H9 (cell line): ENCODE results near the gene SAMHD1. TPM values are rescaled to one million over a fixed set of nuclear protein-coding genes. Genes with fewer than 3 reads are reported as not detected.
A peak's percentile ranks its signal among the peaks of the same experiment; 100 is the strongest.

Experiments used
- DNase-seq: peaks from one replicate; pipeline ENCODE4 v3.0.0-alpha.2; 2017
- H2AFZ ChIP-seq: one replicate; pipeline ENCODE4 v1.6.1; 2013; ENCODE audit warnings: mild to moderate bottlenecking, low read length, control low read depth, moderate library complexity
- H2AK5ac ChIP-seq: 2 replicates; pipeline ENCODE4 v1.6.1; 2013; ENCODE audit warnings: low read length, control low read depth, mixed read lengths; ENCODE audit not compliant: insufficient read length
- H2BK120ac ChIP-seq: one replicate; pipeline ENCODE4 v1.6.1; 2013; ENCODE audit warnings: low read depth, mild to moderate bottlenecking, low read length, control low read depth, inconsistent platforms; ENCODE audit not compliant: poor library complexity, severe bottlenecking
- H2BK12ac ChIP-seq: 2 replicates; pipeline ENCODE4 v1.6.1; 2013; ENCODE audit warnings: low read length, control low read depth, mixed read lengths, low read depth; ENCODE audit not compliant: insufficient read length
- H2BK15ac ChIP-seq: 2 replicates; pipeline ENCODE4 v1.6.1; 2013; ENCODE audit warnings: low read depth, low read length, control low read depth
- H2BK20ac ChIP-seq: one replicate; pipeline ENCODE4 v1.6.1; 2013; ENCODE audit warnings: low read depth, mild to moderate bottlenecking, low read length, control low read depth, inconsistent platforms; ENCODE audit not compliant: poor library complexity, severe bottlenecking
- H2BK5ac ChIP-seq: 2 replicates; pipeline ENCODE4 v1.6.1; 2013; ENCODE audit warnings: low read length, control low read depth, mixed read lengths; ENCODE audit not compliant: insufficient read length
- H3K14ac ChIP-seq: 2 replicates; pipeline ENCODE4 v1.6.1; 2013; ENCODE audit warnings: low read length, control low read depth; ENCODE audit not compliant: insufficient read depth
- H3K18ac ChIP-seq: 2 replicates; pipeline ENCODE4 v1.6.1; 2013; ENCODE audit warnings: low read depth, mild to moderate bottlenecking, mixed read lengths, low read length, control low read depth; ENCODE audit not compliant: insufficient read length
- H3K23ac ChIP-seq: 2 replicates; pipeline ENCODE4 v1.6.1; 2013; ENCODE audit warnings: low read length, control low read depth, mixed read lengths, low read depth; ENCODE audit not compliant: insufficient read length
- H3K23me2 ChIP-seq: 2 replicates; pipeline ENCODE4 v1.6.1; 2013; ENCODE audit warnings: low read depth, mild to moderate bottlenecking, mixed read lengths, low read length, control low read depth; ENCODE audit not compliant: insufficient read length, poor library complexity, severe bottlenecking
- H3K27ac ChIP-seq: 2 replicates; pipeline ENCODE4 v1.5.1; 2013; ENCODE audit warnings: low read length, control low read depth, mixed read lengths, low read depth; ENCODE audit not compliant: insufficient read length
- H3K27me3 ChIP-seq: 2 replicates; pipeline ENCODE4 v1.6.1; 2013; ENCODE audit warnings: low read length, control low read depth, inconsistent platforms; ENCODE audit not compliant: insufficient read depth
- H3K4ac ChIP-seq: 2 replicates; pipeline ENCODE4 v1.6.1; 2013; ENCODE audit warnings: low read depth, mild to moderate bottlenecking, control low read depth, inconsistent platforms, low read length, moderate library complexity
- H3K4me1 ChIP-seq: 2 replicates; pipeline ENCODE4 v1.6.1; 2013; ENCODE audit warnings: low read length, control low read depth, inconsistent platforms; ENCODE audit not compliant: insufficient read depth
- H3K4me2 ChIP-seq: 2 replicates; pipeline ENCODE4 v1.6.1; 2013; ENCODE audit warnings: low read length, control low read depth, mixed read lengths; ENCODE audit not compliant: insufficient read length, insufficient read depth
- H3K56ac ChIP-seq: 2 replicates; pipeline ENCODE4 v1.6.1; 2013; ENCODE audit warnings: low read depth, mild to moderate bottlenecking, mixed read lengths, low read length, control low read depth; ENCODE audit not compliant: insufficient read length
- H3K79me1 ChIP-seq: 2 replicates; pipeline ENCODE4 v1.6.1; 2013; ENCODE audit warnings: low read depth, mild to moderate bottlenecking, moderate library complexity, low read length, control low read depth, inconsistent platforms; ENCODE audit not compliant: insufficient read depth, poor library complexity, severe bottlenecking
- H3K79me2 ChIP-seq: 2 replicates; pipeline ENCODE4 v1.6.1; 2013; ENCODE audit warnings: low read length, control low read depth, inconsistent platforms; ENCODE audit not compliant: insufficient read depth
- H3K9ac ChIP-seq: 2 replicates; pipeline ENCODE4 v1.6.1; 2013; ENCODE audit warnings: low read length, control low read depth, mixed read lengths; ENCODE audit not compliant: insufficient read length; ENCODE audit errors: extremely low read depth
- H3K9me3 ChIP-seq: one replicate; pipeline ENCODE4 v1.6.1; 2013; ENCODE audit warnings: low read depth, low read length, inconsistent platforms; ENCODE audit not compliant: control insufficient read depth
- H3T11ph ChIP-seq: one replicate; pipeline ENCODE4 v1.6.1; 2013; ENCODE audit warnings: mild to moderate bottlenecking, low read length, control low read depth, inconsistent platforms
- H4K20me1 ChIP-seq: one replicate; pipeline ENCODE4 v1.6.1; 2013; ENCODE audit not compliant: control insufficient read depth, insufficient read length, insufficient read depth
- H4K5ac ChIP-seq: 2 replicates; pipeline ENCODE4 v1.6.1; 2013; ENCODE audit warnings: low read depth, mild to moderate bottlenecking, mixed read lengths, low read length, control low read depth; ENCODE audit not compliant: insufficient read length
- H4K8ac ChIP-seq: replicated peaks from 2 replicates; pipeline ENCODE4 v1.6.1; 2013; ENCODE audit warnings: low read length, control low read depth, mixed read lengths, low read depth; ENCODE audit not compliant: insufficient read length
- H4K91ac ChIP-seq: 2 replicates; pipeline ENCODE4 v1.6.1; 2013; ENCODE audit warnings: low read depth, mild to moderate bottlenecking, moderate library complexity, mixed read lengths, low read length, control low read depth; ENCODE audit not compliant: insufficient read length
- H3K27ac Mint-ChIP-seq, 3 experiments: 2 replicates in 2 of 3; 3 replicates in 1 of 3; pipeline ENCODE4 v1.8.0; 2020 to 2021; ENCODE audit warnings: mixed read lengths in 3 of 3, mild to moderate bottlenecking in 1 of 3, moderate library complexity in 1 of 3
- H3K27me3 Mint-ChIP-seq: 2 replicates; pipeline ENCODE4 v1.8.0; 2021; ENCODE audit warnings: low read depth, mild to moderate bottlenecking, moderate library complexity, mixed read lengths
- H3K36me3 Mint-ChIP-seq, 3 experiments: 2 replicates in 2 of 3; 3 replicates in 1 of 3; pipeline ENCODE4 v1.8.0; 2020 to 2021; ENCODE audit warnings: low read depth in 3 of 3, mixed read lengths in 3 of 3; ENCODE audit not compliant: insufficient read depth in 1 of 3
- H3K4me1 Mint-ChIP-seq, 2 experiments: 2 replicates each; pipeline ENCODE4 v1.8.0; 2020; ENCODE audit warnings: mixed read lengths in 2 of 2
- H3K4me3 Mint-ChIP-seq, 2 experiments: 2 replicates in 1 of 2; 3 replicates in 1 of 2; pipeline ENCODE4 v1.8.0; 2020 to 2021; ENCODE audit warnings: mild to moderate bottlenecking in 2 of 2, mixed read lengths in 2 of 2, moderate library complexity in 1 of 2
- H3K9me3 Mint-ChIP-seq, 2 experiments: 2 replicates in 1 of 2; 3 replicates in 1 of 2; pipeline ENCODE4 v1.8.0; 2020; ENCODE audit warnings: mild to moderate bottlenecking in 2 of 2, mixed read lengths in 2 of 2, moderate library complexity in 1 of 2
- WGBS: extraction: QIAGEN DNeasy Blood & Tissue Kit; methylation state at CpG from one replicate; pipeline ENCODE4 v1.1.7; 2013; ENCODE audit warnings: missing lambda C conversion rate, low lambda C conversion rate, mixed read lengths; ENCODE audit not compliant: insufficient read length; ENCODE audit errors: extremely low coverage; 5-methylcytosine and 5-hydroxymethylcytosine counted together
- total RNA-seq: library from RNA; stranded (reverse); gene quantifications from 2 replicates; pipeline ENCODE4 v1.2.1, GENCODE V29; 2021
- TF ChIP-seq, protein P1 (sequence below): fragments of 200-600 bp; sonication (generic); conservative IDR thresholded peaks from 3 replicates; pipeline ENCODE4 v1.8.0; 2021; ENCODE audit warnings: antibody characterized with exemption, mild to moderate bottlenecking

SAMHD1 gene
- total RNA-seq, 1 experiment from 2014 or later = 53.1 TPM

- TF ChIP-seq, protein P1, sequence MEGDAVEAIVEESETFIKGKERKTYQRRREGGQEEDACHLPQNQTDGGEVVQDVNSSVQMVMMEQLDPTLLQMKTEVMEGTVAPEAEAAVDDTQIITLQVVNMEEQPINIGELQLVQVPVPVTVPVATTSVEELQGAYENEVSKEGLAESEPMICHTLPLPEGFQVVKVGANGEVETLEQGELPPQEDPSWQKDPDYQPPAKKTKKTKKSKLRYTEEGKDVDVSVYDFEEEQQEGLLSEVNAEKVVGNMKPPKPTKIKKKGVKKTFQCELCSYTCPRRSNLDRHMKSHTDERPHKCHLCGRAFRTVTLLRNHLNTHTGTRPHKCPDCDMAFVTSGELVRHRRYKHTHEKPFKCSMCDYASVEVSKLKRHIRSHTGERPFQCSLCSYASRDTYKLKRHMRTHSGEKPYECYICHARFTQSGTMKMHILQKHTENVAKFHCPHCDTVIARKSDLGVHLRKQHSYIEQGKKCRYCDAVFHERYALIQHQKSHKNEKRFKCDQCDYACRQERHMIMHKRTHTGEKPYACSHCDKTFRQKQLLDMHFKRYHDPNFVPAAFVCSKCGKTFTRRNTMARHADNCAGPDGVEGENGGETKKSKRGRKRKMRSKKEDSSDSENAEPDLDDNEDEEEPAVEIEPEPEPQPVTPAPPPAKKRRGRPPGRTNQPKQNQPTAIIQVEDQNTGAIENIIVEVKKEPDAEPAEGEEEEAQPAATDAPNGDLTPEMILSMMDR = no peak
- no peak overlapping the region for H3K56ac ChIP-seq
- H3K79me2 ChIP-seq = no peaks in the 10 kb centered on the region
- Mint-ChIP-seq H3K9me3 (no peaks in the 10 kb centered on the region), H3K27me3 (peaks cover 30% of the 10 kb centered on the region), H3K36me3 (peaks cover 0 to 9% (median 4%) of the 10 kb centered on the region in 3 experiments; a peak in 5 of 7 replicates), H3K4me3 (peak overlapping the region; percentile 62 to 82), H3K27ac (no peak overlapping the region), H3K4me1 (peaks cover 25 to 32% of the 10 kb centered on the region in 2 experiments)
- no peak overlapping the region for H2BK5ac ChIP-seq
- no peak overlapping the region for H3K9ac ChIP-seq
- no peak for DNase-seq
- H3K4me1 ChIP-seq = peaks cover 2% of the 10 kb centered on the region; the same call in 1 of the 2 replicates
- H4K20me1 ChIP-seq = no peaks in the 10 kb centered on the region
- H3K27ac ChIP-seq = no peak overlapping the region
- WGBS = no CpG with 5 or more reads among the region's 9 CpGs
- no peak overlapping the region for H2AK5ac ChIP-seq
- no peaks in the 10 kb centered on the region for H3K9me3 ChIP-seq
- H3K14ac ChIP-seq = peak overlapping the region; percentile 82
- no peak overlapping the region for H2BK12ac ChIP-seq
- no peaks in the 10 kb centered on the region for H3K79me1 ChIP-seq
- no peak overlapping the region for H2BK20ac ChIP-seq
- H4K8ac ChIP-seq = no peak overlapping the region
- H3K23me2 ChIP-seq = peaks cover 3% of the 10 kb centered on the region
- no peak overlapping the region for H3K4ac ChIP-seq
- H3K4me2 ChIP-seq = peak overlapping the region; percentile 10
- no peak overlapping the region for H4K91ac ChIP-seq
- no peak overlapping the region for H2BK15ac ChIP-seq
- H2BK120ac ChIP-seq = no peak overlapping the region
- H3T11ph ChIP-seq = no peak overlapping the region
- no peak overlapping the region for H2AFZ ChIP-seq
- no peaks in the 10 kb centered on the region for H3K27me3 ChIP-seq
- peak overlapping the region; percentile 68 for H3K18ac ChIP-seq
- no peak overlapping the region for H4K5ac ChIP-seq
- H3K23ac ChIP-seq = no peak overlapping the region
Measured at GRCh38 chr20:36865076-36865860, 86.2 kb downstream of the SAMHD1 start.
